GM18508 (cell line): ENCODE measurements around the gene PCDHA3.
"Not testable (repeated sequence)": the region's sequence is repeated elsewhere in the genome, so short reads cannot be mapped to it uniquely, and the experiment has no call there.

ENCODE experiments used
- ATAC-seq: cut with Tn5 transposase; IDR thresholded peaks from one replicate; pipeline ENCODE4 v1.9.1; 2021; ENCODE audit warnings: moderate number of reproducible peaks; ENCODE audit not compliant: insufficient read depth, unreplicated experiment

The PCDHA3 gene

GRCh38 chr5:140808241-140808888 lies 7.5 kb downstream of the PCDHA3 start:
- ATAC-seq: not testable (repeated sequence)

- no peak for ATAC-seq
These were observed 8.0 kb downstream of the PCDHA3 start for GRCh38 chr5:140808889-140809291.

- ATAC-seq: no peak
These were observed 20.8 kb downstream of the PCDHA3 start, which contains the start of gene PCDHA5 for GRCh38 chr5:140821375-140822280. TSS of gene PCDHA5 (plus strand) at chr5:140821613.

- ATAC-seq: no peak
These were observed 21.4 kb downstream of the PCDHA3 start for GRCh38 chr5:140822281-140822629.

- ATAC-seq: not testable (repeated sequence)
These were observed 22.1 kb downstream of the PCDHA3 start for GRCh38 chr5:140822969-140823368.

- ATAC-seq: no peak
These were observed 22.6 kb downstream of the PCDHA3 start for GRCh38 chr5:140823475-140823874.

- ATAC-seq: no peak
These were observed 27.0 kb downstream of the PCDHA3 start, which contains the start of gene PCDHA6 for GRCh38 chr5:140827704-140828361. TSS of gene PCDHA6 (plus strand) at chr5:140827960. CDS start at chr5:140828092, 132 bp downstream.

- no peak for ATAC-seq
These were observed 27.5 kb downstream of the PCDHA3 start for GRCh38 chr5:140828362-140828737.

GRCh38 chr5:140829511-140830501 lies 28.9 kb downstream of the PCDHA3 start:
- ATAC-seq: not testable (repeated sequence)

- ATAC-seq: no peak
These were observed 33.1 kb downstream of the PCDHA3 start, which contains the start of gene PCDHA7 for GRCh38 chr5:140833993-140834392. TSS of gene PCDHA7 (plus strand) at chr5:140834269. CDS start at chr5:140834384, 115 bp downstream.

- not testable (repeated sequence) for ATAC-seq
These were observed 33.7 kb downstream of the PCDHA3 start for GRCh38 chr5:140834439-140835008.

- ATAC-seq: no peak
These were observed 35.0 kb downstream of the PCDHA3 start for GRCh38 chr5:140835622-140836510.

- no peak for ATAC-seq
These were observed 40.4 kb downstream of the PCDHA3 start, which contains the start of gene PCDHA8 for GRCh38 chr5:140840978-140841962. TSS of gene PCDHA8 (plus strand) at chr5:140841187. CDS start at chr5:140841322, 135 bp downstream.

- no peak for ATAC-seq
These were observed 42.2 kb downstream of the PCDHA3 start for GRCh38 chr5:140842798-140843733.

GRCh38 chr5:140848139-140849102 lies 47.6 kb downstream of the PCDHA3 start, which contains the start of gene PCDHA9:
TSS of gene PCDHA9 (plus strand) at chr5:140848382. CDS start at chr5:140848496, 114 bp downstream.
- ATAC-seq: not testable (repeated sequence)
